Measurements from ENCODE around the gene SLC23A2.

SLC23A2 gene

DNA sequence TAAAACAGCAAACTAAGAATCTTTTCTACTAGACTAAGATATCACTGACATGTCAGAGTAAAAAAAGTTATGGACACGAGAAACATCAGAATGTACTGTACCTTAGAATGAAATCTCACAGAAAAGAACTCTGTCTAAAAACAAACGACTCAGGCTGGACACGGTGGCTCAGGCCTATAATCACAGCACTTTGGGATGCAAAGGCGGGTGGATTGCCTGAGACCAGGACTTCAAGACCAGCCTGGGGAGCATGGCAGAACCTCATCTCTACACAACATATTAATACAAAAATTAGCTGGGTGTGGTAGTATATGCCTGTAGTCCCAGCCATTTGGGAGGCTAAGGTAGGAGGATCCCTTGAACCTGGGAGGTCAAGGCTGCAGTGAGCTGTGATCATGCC, 157.0 kb downstream of the SLC23A2 start:
- no peak for DNase-seq

DNA sequence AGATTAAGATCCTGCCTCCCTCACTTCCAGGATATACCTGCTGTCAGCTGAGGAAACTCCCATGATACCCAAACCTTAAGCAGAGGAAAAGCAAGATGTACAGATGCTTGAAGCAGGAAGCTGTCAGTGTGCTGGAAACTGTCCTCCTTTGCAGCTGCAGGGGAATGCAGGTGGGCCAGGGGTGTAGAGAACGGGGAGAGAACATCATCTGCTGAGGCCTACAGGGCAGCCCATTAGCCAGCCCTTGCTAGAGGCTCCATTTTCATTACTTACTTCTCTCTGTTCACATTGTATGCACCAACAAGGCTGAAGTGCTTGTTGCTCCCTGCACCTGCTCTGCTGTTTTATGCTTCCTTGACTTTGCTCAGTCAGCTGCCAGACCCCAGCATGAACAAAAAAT, 160.5 kb downstream of the SLC23A2 start:
- DNase-seq: no peak

DNA sequence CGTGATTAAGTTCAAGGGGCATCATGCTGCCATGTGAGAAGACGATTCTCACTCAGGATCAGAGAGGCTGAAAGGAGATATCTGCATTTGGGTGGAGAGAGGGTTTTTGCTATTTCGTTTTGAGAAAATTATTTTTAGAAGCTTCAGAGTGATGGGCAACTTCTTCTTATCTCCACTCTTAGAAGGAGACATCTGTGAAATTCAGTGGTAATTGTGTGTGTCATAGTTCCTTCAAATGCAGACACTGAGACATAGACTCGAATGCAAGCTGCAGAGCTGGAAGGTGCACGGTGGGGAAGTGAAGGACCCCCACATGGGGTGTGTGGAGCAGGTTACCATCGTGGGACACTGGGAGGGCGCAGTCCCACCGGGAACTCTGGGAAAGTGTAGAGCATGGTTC, 162.8 kb downstream of the SLC23A2 start:
- no peak for DNase-seq

DNA sequence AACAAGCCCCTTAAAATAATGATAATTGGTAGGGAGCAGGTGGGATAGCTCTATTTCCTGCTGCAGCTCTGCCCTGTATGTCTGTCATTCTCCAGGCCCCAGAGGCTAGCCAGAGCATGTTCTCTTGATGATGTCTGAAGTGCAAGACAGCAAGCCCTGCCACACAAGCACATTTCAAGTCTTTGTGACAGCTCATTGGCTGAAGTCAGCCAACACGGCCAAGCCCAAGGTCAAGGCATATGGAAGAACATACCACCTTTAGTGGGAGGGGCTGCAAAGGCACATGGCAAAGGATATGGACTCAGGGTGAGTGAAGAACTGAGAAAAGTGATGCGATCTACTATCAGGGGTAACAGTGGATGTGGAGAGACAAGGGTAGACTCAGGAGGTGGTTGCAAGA, 163.6 kb downstream of the SLC23A2 start:
- no peak for DNase-seq

DNA sequence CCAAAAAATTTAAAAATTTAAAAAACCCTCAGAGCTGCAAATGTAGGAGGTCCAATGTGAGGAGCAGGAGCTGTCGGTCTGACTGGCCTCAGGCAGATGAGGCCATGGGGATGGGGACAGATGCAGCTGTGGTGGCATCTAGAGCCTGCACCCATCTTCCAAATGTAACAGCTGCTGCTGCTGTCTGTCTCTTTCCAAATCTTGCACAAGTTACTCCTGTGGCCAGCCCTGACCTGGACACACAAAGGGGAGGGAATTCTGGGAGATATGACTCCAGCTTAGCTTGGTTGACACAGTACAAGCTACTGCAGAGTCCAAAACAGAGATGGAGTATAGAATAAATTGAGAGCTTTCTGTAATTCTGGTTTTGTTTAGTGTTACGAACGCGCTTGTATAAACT, 164.4 kb downstream of the SLC23A2 start:
- DNase-seq: no peak

DNA sequence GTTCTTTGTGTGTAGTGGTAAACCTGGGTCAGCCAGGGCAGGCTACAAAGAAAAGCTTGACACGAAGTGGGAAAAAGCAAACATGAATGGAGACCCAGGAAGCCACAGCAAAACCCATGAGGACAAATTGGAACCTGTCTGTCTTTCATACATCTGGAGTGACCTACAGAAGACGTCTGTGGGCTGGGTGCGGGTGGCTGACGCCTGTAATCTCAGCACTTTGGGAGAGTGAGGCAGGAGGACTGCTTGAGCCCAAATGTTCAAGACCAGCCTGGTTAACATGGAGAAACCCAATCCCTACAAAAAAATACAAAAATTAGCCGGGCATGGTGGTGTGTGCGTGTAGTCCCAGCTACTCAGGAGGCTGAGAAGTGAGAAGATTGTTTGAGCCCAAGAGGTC, 164.8 kb downstream of the SLC23A2 start:
- no peak for DNase-seq

DNA sequence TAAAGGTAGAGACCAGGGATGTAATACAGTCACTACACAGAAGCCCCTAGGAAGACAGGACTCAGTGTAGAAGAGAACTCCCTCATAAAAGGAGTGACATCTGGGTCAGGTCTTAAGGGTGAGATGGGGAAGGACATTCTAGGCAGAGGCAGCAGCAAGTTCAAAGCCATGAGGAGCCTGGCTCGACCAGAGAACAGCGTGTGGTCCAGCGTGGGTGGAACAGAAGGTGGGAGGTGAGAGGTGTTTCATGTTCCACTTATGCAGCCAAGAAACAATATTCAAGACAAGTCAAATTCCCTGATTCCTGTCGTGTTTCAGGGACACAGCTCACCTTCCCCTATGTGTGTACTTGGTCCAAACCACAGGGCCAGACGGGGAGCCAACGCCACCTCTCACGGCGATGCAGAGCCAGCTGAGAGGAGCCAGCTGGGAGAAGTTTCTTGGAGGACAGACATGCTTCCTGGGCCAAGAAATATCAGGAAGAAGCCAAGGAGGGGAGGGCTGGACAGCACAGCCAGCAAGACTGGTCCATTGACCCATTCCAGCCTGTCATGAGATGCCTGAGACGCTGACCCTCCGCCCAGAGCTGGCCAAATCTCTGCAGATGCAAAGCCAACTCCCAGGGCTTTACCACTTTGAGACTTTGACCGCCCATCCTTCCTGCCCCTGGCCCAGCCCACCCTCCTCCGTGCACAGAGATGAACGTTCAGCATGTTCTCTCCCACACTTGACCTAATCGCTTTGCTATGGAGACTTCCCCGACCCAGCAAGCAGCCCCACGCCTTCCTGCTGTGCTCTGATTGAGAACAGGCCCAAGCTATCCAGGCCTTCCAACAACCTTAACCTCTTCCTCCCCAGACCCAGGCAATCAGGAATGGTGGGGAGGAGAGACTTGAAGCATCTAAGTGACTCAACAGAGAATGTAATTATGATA, 165.8 kb downstream of the SLC23A2 start:
- peak in 8 of 14 donors; percentile 8 to 69 (median 47) for DNase-seq

DNA sequence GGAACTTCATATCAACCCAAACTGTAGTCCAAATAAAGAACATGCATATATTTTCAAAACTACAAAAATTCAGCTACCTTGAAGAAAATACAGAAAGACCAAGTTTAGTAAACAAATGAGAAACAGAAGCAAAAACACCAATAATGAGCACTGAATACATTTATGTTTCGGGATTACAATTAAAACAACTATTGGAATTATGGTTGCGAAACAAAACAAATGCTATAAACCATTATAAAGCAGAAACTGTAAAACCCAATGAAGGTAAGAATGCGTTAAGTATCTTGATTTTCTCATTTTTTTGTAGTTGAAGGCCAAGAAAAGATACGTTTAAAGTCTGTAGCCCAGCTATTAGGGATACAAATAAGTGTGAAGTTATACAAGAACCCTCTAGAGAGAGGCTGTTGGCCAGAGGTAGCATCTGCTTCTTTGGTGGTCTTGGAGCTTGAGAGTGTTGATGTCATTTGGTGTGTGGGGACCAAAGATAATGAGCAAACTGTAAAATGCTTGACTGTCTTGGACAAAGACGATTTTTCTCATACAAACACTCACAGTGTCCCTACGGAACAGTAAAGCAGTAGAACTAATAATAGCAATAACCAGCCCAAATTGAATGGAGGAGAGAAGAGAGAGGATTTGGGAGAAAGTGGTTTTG, 168.1 kb downstream of the SLC23A2 start:
- DNase-seq: no peak

DNA sequence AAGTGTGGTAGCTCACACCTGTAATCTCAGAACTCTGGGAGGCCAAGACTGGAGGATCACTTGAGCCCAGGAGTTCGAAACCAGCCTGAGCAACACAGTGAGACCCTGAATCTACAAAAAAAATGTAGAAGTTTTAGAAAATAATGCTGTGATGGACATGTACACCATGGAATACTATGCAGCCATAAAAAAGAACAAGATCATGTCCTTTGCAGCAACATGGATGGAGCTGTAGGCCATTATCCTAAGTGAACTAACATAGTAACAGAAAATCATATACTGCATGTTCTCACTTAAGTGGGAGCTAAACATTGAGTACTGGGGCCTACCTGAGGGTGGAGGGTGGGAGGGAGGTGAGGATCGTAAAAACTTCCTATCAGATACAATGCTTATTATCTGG, 168.8 kb downstream of the SLC23A2 start:
- no peak for DNase-seq

DNA sequence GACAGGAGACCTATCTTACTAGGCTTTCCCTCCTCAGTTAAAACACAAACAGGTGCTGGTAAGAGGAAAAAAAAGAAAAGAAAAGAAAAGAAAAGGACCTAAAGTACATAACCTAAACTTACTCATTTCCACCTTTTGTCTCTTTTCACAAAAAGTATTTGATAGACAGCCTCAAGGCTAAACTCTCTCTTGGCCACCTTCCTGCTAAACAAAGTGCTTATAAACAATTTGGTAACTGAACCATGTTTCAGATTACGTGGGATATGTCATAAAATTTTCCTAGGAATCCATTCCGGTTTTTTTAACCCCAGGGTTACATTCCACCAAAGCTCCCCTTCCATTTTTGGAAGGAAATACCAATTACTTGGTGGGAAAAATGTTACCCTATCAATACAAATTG, 170.6 kb downstream of the SLC23A2 start:
- DNase-seq: no peak

DNA sequence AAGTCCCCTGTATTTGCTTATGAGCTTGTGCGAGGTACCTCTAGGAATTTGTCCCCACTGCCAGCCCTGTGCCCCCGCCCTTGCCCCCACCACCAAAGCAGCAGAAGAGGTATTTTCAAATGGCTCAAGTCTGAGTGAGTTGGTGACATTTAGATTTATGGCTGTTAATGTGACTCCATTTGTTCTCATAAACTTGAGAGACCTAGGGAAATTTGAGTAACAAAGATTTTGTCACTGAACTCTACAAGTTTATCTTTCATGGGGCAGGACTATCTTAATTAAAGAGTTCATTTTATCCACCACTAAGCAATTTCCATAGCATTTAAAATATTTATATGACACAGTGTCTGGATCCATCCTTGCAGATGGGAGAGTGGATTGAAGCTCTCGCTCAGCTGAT, 171.1 kb downstream of the SLC23A2 start:
- no peak for DNase-seq

DNA sequence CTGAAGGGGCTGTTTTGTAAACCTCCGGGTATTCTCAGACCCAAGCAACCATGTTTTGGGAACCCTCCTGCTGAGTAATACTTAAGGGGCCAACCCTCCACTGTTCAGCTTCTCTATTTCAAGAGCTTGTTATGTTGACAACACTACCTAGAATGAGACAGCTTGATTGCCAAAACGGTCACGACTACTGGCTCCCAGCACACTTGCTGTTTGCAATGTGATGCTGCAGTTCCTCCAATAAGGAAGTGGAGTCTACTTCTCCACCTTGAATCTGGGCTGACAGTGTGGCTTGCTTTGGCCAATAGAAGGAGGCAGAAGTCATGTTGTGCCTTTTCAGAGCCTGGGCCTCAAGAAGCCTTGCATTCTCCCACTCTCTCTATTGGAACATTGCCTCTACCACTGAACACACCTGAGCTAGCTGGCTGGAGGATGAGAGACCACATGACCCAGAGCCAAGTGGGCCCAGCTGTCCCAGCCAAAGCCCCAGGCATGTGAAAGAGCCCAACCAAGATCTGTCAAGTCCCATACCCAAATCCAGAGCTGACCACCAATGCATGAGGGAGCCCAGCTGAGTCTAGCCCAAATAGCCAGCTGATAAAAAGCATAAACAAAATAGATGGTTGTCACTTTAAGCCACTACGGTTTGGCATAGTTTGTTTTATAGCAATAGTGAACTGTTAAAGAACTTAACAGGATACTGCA, 171.6 kb downstream of the SLC23A2 start:
- DNase-seq: no peak

DNA sequence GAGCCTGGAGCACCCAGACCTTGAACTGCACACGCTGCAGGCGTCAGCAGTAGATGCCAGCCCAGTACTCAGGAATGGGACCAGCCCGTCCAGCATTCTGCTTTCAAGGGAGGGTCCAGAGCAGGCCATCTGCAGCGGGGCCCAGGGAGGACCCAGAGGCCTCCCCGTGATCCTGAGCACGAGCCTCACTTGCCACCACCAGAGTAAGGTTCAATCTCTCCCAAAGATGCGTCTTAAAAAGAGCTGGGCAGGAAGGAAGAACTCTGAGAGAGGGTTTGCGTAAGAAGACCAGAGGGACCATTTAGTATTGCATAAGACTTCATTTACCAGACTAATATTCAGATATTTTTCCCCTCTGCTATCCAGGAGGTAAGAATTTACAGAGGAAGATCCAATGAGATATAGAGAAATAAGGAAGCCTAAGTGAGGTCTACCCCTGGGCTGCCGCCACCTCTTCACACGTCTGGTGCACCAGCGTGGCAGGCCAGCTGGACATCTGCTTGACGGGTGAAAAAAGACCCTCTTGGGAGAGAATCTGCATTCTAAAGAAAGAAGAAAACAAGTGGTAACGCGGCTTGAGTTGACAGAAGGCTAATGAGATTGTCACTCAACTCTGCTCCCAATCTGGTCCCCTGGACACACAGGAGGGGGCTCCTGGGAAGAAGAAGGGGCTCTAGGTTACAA, 172.3 kb downstream of the SLC23A2 start:
- DNase-seq: peak in 1 of 14 donors; percentile 19

DNA sequence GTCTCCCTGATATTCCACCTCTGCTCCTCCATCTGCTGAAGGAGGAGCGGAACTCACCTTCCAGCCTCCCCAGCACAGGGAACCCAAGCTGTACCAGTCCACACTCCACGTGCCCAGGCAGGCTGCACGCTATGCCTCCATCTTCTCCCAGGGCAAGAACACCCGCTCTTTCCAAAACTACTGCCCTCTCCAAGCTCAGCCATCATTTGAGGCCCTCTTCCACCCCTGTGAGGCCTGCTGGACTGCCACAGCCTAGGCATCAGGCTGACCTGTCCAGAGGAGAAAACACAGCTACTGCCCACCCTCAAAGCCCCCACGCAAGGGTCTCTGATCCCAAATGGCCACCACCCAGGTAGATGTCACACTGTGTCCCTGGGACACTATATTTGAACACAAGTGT, 179.7 kb downstream of the SLC23A2 start:
- no peak for DNase-seq

DNA sequence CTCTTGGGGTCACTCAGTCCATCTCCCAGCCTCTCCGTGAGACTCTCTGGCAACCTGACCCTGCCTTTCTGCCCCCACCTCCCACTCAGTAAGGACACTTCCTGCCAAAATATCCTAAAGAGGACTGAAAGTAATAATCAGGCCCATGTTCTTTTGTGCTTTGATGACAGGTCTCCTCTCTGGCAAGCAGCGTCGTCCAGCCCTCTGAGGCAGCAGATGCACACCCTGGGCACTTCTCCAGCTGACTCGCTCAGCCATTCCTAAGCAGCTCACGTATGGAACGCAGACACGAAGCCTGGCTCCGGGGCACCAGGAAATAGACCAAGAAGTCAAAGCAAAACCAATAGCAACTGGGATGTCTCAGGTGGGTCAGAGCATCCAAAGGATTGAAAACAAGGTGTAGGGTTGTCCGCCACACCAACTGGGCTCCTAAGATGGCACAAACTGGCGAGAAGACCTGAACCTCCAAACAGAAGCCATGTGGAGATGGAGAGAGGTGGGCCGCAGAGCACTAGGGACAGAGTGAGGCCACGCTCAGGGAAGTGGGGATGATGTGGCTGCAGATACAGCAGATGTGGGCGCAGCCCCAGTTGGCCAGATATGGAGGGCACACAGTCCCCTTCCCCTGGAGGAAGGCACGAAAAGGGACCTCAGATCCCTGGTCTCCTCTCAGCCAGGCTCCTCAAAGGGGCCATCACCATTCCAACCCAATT, 180.3 kb downstream of the SLC23A2 start:
- DNase-seq: peak in 12 of 14 donors; percentile 11 to 75 (median 56)

DNA sequence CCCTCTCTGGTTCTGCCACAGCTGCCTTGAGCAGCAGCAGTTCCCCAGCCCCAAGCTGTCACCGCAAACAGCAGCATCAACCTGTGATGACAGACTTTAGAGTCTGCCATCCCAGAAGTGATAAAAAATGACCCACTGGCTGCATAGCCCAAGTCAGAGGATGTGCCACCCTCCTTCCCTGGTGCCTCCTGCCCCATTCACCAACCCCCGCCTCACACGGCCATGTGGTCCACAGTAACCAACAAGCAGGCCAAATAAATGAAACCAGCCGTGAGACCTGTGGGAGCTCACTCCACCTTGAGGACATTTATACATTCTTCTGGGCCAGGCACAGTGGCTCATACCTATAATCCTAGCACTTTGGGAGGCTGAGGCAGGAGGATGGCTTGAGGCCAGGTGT, 181.4 kb downstream of the SLC23A2 start:
- DNase-seq: no peak

DNA sequence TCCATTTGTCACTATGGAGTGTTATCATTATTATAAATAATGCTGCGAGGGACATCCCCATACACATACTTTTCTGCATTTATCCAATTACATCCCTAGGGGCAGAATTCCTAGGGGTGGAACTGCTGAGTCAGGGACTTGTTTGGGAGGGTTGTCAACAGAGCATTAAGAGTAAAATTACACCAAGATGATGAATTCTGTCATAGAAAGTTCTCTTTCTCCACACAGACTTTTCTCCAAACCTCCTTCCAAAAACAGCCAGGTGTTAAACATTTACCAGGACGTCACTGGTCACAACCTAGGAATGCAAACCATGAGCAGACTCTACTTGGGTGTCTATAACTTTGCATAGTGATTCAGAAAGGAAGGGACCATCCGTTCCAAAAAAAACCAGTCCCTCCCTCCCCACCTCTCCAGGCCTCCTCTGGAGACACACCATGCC, 184.1 kb downstream of the SLC23A2 start:
- DNase-seq: no peak

DNA sequence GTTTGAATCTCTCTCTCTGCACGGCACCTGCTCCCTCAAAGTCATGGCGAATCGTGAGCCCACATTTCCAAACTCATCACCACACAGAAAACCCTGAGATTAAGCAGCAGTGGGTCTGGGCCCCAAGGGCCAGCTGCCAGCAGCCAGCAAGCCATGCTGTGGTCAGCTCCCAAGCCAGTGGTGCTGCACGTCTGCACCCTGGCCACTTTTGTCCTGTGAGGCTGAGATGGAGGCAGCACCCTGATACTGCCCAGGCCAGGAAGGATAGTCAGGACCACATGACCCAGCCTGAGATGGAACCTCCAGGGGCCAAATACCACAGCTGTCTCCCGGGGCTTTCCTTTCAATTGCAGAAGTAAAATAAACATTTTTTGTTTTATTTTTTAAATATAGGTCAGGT, 185.7 kb downstream of the SLC23A2 start:
- DNase-seq: no peak

DNA sequence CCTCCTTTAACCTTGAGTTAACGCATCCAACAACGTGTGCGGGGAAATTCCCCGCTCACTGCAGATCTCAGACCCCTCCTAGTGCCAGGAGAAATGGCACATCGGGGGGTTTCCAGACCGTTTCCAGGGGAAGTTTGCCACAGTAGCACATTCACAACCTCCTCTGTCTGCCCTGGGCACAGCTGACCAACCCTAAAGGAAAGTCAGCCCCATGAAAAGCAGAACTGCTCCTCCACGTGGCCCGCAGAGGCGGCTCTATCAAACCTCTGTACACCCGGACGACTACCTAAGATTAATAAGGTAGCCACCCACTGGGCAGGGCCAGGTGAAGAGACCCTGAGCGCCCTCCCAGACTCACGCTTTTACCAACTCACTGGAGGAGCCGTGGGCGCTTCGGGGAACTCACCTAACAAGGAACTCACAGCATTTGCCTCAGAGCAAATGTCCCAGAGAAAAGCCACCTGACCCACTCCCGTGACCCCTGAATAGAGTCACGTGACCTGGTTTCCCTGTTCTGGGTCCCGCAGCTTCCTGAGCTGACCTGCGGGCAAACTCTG, 186.5 kb downstream of the SLC23A2 start:
- peak in 7 of 14 donors; percentile 30 to 64 (median 47) for DNase-seq

DNA sequence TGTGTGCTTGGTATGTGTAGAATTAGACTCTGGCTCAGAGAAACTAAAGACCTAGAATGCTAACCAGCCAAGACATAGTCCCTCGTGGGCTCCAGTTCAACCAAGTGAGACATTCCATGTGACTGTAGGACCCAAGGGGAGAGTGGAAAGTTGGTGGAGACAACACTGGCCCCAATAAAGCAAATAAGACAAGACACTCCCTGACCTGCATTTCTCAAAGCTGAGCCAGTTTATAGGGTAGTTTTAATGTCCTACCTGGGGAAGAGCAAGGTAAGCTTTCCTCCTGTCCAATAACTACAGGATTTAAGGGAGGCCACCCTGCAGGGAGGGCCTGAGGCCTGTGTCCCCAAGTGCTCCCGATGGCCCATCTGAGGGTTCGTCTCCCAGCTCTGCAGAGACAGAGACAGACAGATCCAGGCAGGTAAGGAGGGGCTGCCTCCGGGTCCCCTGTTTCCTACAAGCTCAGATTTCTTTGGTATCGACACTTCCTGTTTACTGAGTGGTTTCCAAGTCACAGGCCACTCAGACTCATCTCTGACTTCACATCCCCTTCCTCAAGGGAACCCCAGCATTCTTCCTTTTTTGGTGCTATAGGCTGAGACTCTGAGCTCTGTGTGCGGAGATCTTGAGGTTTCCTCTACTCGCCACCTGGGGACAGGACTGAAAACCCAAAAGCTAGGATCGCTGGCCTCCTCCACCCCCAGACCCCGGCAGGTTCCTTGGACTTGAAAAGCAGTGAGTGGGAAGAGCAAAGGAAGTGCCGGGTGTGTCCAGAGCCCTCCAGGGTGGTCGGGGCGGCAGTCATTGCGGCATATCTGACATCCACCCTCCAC, 187.2 kb downstream of the SLC23A2 start:
- DNase-seq: peak in 7 of 14 donors; percentile 14 to 58 (median 54)
